ENCODE results near the gene PPP1R37.
"Not testable (repeated sequence)": the region's sequence is repeated elsewhere in the genome, so short reads cannot be mapped to it uniquely, and the experiment has no call there.

Gene PPP1R37

DNA sequence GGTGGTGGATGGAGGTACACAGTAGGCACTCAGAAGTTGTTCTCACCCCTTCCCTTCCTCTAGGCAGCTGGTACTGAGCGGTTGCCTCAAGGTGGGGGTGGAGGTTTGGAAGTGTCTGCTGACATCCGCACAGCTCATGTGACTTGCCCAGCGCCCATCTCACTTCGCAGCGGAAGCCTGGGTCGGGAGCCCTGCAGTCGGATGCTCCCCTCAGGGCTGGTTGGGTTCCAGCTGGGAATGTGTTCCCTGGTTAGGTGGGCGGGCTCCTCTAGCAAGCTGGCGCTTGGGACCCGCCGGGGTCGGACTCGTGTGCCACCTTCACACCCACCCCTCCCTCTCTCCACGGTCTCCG is 10.2 kb downstream of the PPP1R37 start:
- TF ChIP-seq, protein P1, sequence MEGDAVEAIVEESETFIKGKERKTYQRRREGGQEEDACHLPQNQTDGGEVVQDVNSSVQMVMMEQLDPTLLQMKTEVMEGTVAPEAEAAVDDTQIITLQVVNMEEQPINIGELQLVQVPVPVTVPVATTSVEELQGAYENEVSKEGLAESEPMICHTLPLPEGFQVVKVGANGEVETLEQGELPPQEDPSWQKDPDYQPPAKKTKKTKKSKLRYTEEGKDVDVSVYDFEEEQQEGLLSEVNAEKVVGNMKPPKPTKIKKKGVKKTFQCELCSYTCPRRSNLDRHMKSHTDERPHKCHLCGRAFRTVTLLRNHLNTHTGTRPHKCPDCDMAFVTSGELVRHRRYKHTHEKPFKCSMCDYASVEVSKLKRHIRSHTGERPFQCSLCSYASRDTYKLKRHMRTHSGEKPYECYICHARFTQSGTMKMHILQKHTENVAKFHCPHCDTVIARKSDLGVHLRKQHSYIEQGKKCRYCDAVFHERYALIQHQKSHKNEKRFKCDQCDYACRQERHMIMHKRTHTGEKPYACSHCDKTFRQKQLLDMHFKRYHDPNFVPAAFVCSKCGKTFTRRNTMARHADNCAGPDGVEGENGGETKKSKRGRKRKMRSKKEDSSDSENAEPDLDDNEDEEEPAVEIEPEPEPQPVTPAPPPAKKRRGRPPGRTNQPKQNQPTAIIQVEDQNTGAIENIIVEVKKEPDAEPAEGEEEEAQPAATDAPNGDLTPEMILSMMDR (conservative IDR thresholded peaks at IDR 0.05) = no peak
- H3K27ac ChIP-seq = 0 out of 2 replicates have a peak overlapping the region, but pooled peaks have one; percentile 2

DNA sequence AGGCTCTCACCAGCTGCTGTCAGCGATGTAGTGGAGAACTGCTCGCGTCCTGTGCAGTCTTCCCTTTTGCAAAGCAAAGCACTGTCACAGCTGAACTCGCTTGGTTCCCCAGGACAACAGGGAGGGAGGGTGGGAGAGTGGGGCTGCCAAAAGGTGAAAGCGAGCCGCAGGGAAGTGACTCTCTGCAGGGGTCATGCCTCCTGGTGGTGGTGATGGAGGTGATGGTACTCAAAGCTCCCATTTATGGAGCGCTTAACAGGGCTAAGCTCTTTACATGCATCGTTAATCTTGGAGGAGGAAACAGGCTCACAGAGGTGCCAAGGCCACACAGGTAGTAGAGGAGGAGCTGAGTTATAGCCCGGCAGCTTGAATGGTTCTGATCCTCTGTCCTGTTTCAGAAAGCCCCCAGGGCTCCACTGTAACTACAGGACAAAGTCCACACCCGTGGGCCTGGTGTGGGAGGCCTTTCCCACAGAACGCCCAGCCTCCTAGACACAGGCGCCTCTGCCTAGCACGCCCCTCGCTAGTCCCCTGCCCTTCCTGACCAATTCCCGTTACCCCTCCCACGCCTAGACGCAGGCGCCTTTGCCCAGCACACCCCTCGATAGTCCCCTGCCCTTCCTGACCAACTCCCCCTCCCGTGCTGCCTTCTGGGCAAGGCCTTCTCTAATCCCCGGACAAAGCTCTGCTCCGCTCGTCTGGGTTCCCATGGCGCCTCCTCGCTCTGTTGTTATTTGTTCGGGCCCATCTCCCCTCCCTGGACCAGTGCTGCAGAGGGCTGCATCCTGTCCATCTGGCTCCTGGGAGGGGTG is 10.7 kb downstream of the PPP1R37 start:
- 0 out of 2 replicates have a peak overlapping the region, but pooled peaks have one; percentile 2 for H3K27ac ChIP-seq
- TF ChIP-seq, protein P1 (conservative IDR thresholded peaks at IDR 0.05) = no peak

DNA sequence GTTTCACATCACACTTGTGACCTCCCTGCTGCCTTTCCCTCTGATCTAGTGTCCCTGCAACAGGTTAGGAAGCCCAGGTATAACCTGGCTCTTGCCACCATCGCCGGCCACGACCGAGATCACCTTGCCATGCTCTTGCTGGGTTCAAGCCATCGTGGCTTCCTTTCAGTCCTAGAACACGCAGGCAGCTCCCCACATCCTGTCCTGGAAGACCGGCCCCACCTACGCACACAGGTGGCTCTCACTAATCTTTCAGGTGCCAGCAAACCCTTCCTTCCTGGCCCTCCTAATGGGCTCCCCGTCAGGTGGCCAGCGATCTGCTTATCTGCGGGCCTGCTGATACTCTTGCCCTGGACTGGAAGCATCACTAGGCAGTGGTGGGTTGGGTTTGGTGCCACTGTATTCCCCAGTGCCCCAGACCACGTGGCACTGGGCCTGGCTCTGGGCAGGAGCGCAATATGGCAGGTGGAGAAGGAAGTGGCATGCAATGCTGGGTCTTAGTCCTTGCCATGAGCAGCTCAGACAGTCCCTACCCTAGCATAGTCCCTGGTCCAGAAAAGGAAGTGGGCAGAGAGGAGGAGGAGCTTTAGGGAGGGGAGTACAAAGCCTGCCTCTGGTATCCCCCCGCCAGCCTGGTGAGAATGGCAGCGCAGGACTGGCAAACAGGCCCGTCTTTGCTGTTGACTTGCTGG is 11.8 kb downstream of the PPP1R37 start:
- TF ChIP-seq, protein P1 (conservative IDR thresholded peaks at IDR 0.05) = no peak
- H3K27ac ChIP-seq = no peak overlapping the region

DNA sequence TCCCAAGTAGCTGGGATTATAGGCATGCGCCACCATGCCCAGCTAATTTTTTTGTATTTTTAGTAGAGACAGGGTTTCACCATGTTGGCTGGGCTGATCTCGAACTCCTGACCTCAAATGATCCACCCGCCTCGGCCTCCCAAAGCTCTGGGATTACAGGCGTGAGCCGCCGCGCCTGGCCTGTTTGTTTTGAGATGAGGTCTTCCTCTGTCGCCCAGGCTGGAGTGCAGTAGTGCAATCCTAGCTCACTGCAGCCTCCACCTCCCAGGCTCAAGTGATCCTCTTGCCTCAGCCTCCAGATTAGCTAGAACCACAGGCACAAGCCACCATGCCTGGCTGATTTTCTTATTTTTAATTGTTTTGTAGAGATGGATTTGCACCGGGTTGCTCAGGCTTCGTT is 13.4 kb downstream of the PPP1R37 start:
- H3K27ac ChIP-seq = not testable (repeated sequence)

DNA sequence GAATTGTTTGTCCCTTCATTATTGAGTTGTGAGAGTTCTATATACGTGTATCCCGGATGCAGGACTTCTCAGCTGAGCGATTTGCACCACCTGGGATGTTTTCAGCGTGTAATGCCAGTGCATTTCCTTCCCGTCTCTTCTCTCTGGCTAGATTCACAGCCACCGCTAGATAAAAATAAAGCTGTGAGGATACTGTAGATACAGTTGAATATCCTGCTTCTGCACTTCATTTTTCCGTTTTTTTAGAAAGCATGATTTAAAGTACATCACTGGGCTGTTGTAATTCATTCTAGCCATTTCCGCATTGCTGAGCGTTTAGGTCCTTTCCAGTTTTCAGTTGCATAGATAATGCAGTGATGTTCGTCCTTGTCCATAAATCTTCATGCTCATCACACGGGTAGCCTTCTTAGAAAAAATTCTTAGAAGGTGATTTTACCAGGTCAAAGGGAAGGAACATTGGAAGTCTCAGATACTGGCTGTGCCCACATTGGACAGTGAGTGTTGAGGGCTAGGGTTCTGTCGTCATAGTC is 14.7 kb downstream of the PPP1R37 start:
- no peak overlapping the region for H3K27ac ChIP-seq
- TF ChIP-seq, protein P1 (conservative IDR thresholded peaks at IDR 0.05) = no peak

DNA sequence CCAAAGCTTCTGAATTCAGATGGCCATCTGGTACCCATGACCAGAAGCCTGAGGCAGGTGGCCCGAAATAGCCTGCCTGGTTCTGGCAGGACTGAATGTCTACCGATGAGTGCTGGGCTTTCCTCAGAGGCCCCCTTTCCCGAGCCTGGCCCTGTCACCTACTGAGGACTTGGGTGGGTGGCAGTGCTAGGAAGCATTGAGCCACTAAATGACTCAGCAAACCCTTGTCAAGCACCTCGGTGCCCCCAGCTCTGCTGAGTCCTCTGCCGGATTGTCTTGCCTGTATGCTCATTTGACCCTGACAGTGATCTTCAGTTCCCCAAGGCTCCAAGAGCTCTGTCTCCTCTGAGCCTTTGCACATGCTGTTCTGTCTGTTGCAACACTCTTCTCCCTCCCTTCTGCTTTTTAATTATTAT is 17.9 kb downstream of the PPP1R37 start:
- TF ChIP-seq, protein P1 (conservative IDR thresholded peaks at IDR 0.05) = no peak
- no peak overlapping the region for H3K27ac ChIP-seq

DNA sequence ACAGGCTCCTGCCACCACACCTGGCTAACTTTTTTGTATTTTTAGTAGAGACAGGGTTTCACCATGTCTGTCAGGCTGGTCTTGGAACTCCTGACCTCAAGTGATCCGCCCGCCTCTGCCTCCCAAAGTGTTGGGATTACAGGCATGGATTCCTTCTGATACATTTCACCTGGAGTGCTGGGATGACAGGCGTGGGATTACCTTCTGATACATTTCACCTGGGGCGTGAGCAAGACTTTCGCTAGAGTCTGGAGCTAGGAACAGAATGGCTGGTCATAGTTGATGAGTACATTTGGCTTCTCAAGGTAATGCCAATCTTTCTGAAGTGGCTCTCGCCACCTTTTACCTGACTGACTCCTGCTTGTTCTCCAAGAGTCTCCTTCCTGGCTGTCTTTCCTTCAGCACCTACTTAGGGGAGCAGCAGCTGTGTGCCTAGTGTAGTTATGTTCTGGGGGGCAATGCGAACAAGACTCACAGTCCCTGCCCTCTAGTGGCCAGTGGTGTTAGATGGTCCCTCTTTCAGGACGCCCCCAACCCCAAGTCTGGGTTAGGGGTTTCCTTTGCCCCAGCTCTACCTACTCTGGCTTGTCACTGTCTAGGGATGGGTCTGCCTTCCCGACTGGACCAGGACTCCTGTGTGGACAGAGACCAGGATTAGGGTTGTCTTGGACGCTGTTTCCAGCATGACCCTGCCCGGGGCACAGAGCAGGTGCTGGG is 19.3 kb downstream of the PPP1R37 start:
- peak overlapping the region; percentile 71 for H3K27ac ChIP-seq
- TF ChIP-seq, protein P1 (conservative IDR thresholded peaks at IDR 0.05) = no peak

Measured in VCaP (cell line).